Osteoblast (primary cell): ENCODE results near the gene NYAP2. TPM values are rescaled to one million over a fixed set of nuclear protein-coding genes. Genes with fewer than 3 reads are reported as not detected.

Experiments used
- DNase-seq: peaks from one replicate; pipeline ENCODE4 v3.0.0; 2011; ENCODE audit warnings: low spot score, mixed read lengths; ENCODE audit not compliant: insufficient read length; ENCODE audit errors: missing footprints
- H2AFZ ChIP-seq: 2 replicates; pipeline ENCODE4 v1.6.0; 2011; ENCODE audit warnings: mild to moderate bottlenecking, low read length
- H3K27ac ChIP-seq: 2 replicates; pipeline ENCODE4 v1.5.1; 2011; ENCODE audit warnings: mild to moderate bottlenecking, low read depth, low read length, moderate library complexity
- H3K27me3 ChIP-seq: 2 replicates; pipeline ENCODE4 v1.6.0; 2012; ENCODE audit warnings: mild to moderate bottlenecking, control low read depth, inconsistent platforms, low read length, moderate library complexity; ENCODE audit not compliant: insufficient read depth
- H3K36me3 ChIP-seq: 2 replicates; pipeline ENCODE4 v1.5.1; 2011; ENCODE audit warnings: mild to moderate bottlenecking, low read length, control low read depth, moderate library complexity; ENCODE audit not compliant: insufficient read depth
- H3K4me1 ChIP-seq: 2 replicates; pipeline ENCODE4 v1.5.1; 2011; ENCODE audit warnings: mild to moderate bottlenecking, low read length, control low read depth, moderate library complexity; ENCODE audit not compliant: insufficient read depth
- H3K4me2 ChIP-seq: 2 replicates; pipeline ENCODE4 v1.6.0; 2011; ENCODE audit warnings: mild to moderate bottlenecking, low read length; ENCODE audit not compliant: insufficient read depth
- H3K4me3 ChIP-seq: fragments of 200-600 bp; sonication (generic); 3 replicates; pipeline ENCODE4 v1.5.1; 2012; ENCODE audit warnings: mild to moderate bottlenecking, low read length, inconsistent platforms; ENCODE audit not compliant: insufficient read depth
- H3K79me2 ChIP-seq: 2 replicates; pipeline ENCODE4 v1.6.0; 2012; ENCODE audit warnings: mild to moderate bottlenecking, low read length, control low read depth, inconsistent platforms; ENCODE audit not compliant: insufficient read depth
- H3K9me3 ChIP-seq: 2 replicates; pipeline ENCODE4 v1.5.1; 2011; ENCODE audit warnings: low read depth, low read length, control low read depth
- H4K20me1 ChIP-seq: 2 replicates; pipeline ENCODE4 v1.6.0; 2012; ENCODE audit warnings: mild to moderate bottlenecking, low read length, control low read depth; ENCODE audit not compliant: insufficient read depth
- CTCF ChIP-seq: IDR thresholded peaks from 2 replicates; pipeline ENCODE4 v1.5.1; 2011; ENCODE audit warnings: mild to moderate bottlenecking, low read depth, low read length, moderate library complexity; ENCODE audit errors: extremely low read depth
- total RNA-seq: library from RNA; depleted of rRNA; stranded (reverse); fragments of >200 nt; gene quantifications from 2 replicates; pipeline ENCODE4 v1.2.3, GENCODE V29; 2012

NYAP2 gene
- total RNA-seq, 1 donor = not detected

DNA sequence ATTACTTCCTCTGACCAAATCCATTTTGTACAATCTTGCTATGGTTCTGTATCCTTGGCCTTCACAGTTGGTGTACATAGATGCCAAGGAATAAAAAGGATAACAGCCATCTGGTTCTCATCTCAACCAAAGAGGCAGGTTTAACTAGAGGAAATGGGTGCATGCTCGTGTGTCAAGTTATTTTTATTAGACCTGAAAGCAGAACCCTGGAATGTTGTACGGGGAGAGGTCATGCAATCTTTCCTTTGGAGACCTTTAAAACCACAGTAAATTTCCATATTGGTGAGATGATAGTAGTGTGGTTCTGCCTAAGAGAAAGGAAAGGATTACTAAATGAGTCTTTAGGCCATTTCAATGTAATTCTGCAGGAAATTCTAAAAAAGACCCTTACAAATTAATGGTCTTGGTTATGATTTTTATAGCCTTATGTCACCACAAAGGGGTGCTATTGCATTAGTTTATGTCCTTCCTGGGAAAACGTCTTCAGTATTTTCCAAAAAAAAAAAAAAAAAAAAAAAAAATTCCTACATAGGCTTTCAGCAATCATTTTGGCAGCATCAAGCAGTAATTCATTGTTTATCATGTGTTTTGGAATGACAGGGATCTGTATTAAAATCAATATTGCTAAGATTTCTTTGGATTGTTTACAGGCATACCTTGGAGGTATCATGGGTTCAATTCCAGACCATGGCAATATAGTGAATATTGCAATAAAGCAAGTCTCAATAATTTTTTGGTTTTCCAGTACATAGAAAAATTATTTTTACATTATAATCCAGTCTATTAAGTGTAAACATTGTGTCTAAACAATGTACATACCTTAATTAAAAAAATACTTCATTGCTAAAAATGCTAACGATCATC, 270.8 kb downstream of the NYAP2 start:
- TF ChIP-seq CTCF = peak; percentile 51
- no peak for DNase-seq
- no peaks in the 10 kb centered on the region for H3K9me3 ChIP-seq
- no peaks in the 10 kb centered on the region for H3K36me3 ChIP-seq
- H3K79me2 ChIP-seq = no peaks in the 10 kb centered on the region
- H3K27ac ChIP-seq = no peak overlapping the region
- H3K4me3 ChIP-seq = no peak overlapping the region
- no peaks in the 10 kb centered on the region for H3K4me1 ChIP-seq
- H3K27me3 ChIP-seq = no peaks in the 10 kb centered on the region
- H3K4me2 ChIP-seq = no peak overlapping the region
- H4K20me1 ChIP-seq = no peaks in the 10 kb centered on the region
- H2AFZ ChIP-seq = no peak overlapping the region

GRCh38 chr2:225678792-225679191, 279.3 kb downstream of the NYAP2 start:
- TF ChIP-seq CTCF = no peak
- no peak overlapping the region for H2AFZ ChIP-seq
- no peak overlapping the region for H3K27ac ChIP-seq
- no peak overlapping the region for H3K4me2 ChIP-seq
- no peak for DNase-seq
- H4K20me1 ChIP-seq = no peaks in the 10 kb centered on the region
- no peaks in the 10 kb centered on the region for H3K79me2 ChIP-seq
- no peak overlapping the region for H3K4me3 ChIP-seq
- H3K4me1 ChIP-seq = no peaks in the 10 kb centered on the region
- no peaks in the 10 kb centered on the region for H3K9me3 ChIP-seq
- H3K36me3 ChIP-seq = no peaks in the 10 kb centered on the region
- H3K27me3 ChIP-seq = no peaks in the 10 kb centered on the region

DNA sequence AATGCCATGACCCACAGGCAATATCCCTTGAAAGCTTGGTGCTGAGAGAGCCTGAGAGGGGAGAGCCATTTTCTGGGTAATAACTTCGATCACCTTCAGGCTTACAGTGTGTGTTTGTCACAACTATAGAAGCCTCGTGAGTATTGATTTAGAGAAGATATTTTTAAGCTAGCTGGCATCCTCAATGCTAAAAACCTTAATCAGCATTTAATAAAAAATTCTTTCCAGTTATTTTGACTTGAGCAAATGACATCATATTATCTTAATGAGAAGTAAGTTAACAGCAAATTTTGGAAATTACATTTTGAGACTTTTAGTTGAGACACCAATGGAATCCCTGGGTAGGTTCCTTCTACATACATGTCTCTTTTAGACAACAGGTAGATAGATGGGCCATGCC, 283.7 kb downstream of the NYAP2 start:
- Histone ChIP-seq H3K27me3 (no peaks in the 10 kb centered on the region), H2AFZ (no peak overlapping the region), H3K4me2 (no peak overlapping the region), H3K4me1 (no peaks in the 10 kb centered on the region), H3K27ac (no peak overlapping the region), H3K79me2 (no peaks in the 10 kb centered on the region), H3K4me3 (no peak overlapping the region), H3K9me3 (no peaks in the 10 kb centered on the region), H4K20me1 (no peaks in the 10 kb centered on the region), H3K36me3 (no peaks in the 10 kb centered on the region)
- no peak for DNase-seq
- TF ChIP-seq CTCF = no peak

DNA sequence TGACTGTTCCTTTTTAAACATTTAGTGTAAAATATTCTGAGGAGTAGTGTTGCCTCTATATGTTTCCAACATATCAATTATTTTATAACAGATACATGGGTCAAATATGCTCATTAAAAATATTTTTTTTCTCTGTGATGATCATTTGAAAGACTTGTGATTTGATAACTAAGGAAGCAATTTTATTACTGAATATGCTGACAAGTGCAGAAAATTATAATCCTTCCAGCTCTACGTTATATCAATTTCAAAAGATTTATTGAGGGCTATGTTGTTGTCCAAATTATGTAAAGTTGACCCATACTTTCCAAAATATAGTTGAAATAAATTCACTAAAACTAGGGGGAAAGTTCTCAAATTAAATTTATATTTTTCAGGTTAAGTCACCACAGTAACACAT, 290.6 kb downstream of the NYAP2 start:
- no peak overlapping the region for H3K27ac ChIP-seq
- H3K4me2 ChIP-seq = no peak overlapping the region
- no peaks in the 10 kb centered on the region for H3K9me3 ChIP-seq
- H3K27me3 ChIP-seq = no peaks in the 10 kb centered on the region
- H3K79me2 ChIP-seq = no peaks in the 10 kb centered on the region
- H3K36me3 ChIP-seq = no peaks in the 10 kb centered on the region
- no peak overlapping the region for H3K4me3 ChIP-seq
- no peak for DNase-seq
- H3K4me1 ChIP-seq = no peaks in the 10 kb centered on the region
- H2AFZ ChIP-seq = no peak overlapping the region
- TF ChIP-seq CTCF = no peak
- H4K20me1 ChIP-seq = no peaks in the 10 kb centered on the region
